ENCODE measurements around the gene MRPL48.
A peak's percentile ranks its signal among the peaks of the same experiment; 100 is the strongest.

Gene MRPL48

GRCh38 chr11:73818846-73819245 lies 31.2 kb downstream of the MRPL48 start:
- H3K4me3 Mint-ChIP-seq = no peak overlapping the region
- peaks cover 0 to 9% of the 10 kb centered on the region in 2 donors for H3K4me1 Mint-ChIP-seq (ENCODE audit: low read depth in 2 of 2)
- DNase-seq (no peak), ATAC-seq (replicated peaks) (no peak)
- H3K27me3 Mint-ChIP-seq = no peaks in the 10 kb centered on the region
- peaks cover 3% of the 10 kb centered on the region for H3K36me3 Mint-ChIP-seq (ENCODE audit: insufficient read depth)
- peak overlapping the region in 1 of 2 donors; percentile 15 for H3K27ac Mint-ChIP-seq
- H3K9me3 Mint-ChIP-seq = no peaks in the 10 kb centered on the region

- Mint-ChIP-seq H3K4me1 (ENCODE audit: low read depth in 2 of 2) (no peaks in the 10 kb centered on the region), H3K27me3 (no peaks in the 10 kb centered on the region), H3K4me3 (no peak overlapping the region), H3K27ac (peak overlapping the region; percentile 38 to 52), H3K36me3 (ENCODE audit: insufficient read depth) (peaks cover 44% of the 10 kb centered on the region), H3K9me3 (no peaks in the 10 kb centered on the region)
- ATAC-seq (replicated peaks) = no peak
- DNase-seq = no peak
Measured at GRCh38 chr11:73830261-73830660, 42.6 kb downstream of the MRPL48 start.

DNA sequence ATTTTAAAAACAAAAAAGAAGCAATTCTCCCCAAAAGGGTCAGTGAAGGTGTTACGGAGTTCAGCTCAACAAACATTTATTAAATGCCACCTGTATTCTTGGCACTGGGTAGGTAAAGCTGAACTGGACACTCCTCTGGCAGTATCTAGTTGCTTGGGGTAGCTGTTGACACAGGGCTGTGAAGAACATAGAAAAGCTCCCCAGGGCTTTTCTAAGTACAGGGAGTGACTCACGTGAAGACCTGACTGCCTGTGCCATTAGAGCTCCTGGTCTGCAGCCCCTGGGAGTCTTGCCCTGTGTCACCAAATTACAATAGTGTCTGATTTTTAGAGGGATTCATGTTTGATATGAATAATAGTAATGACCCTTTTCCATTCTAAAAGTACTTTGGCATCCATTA lies 45.4 kb downstream of the MRPL48 start:
- Mint-ChIP-seq H3K36me3 (ENCODE audit: insufficient read depth) (peaks cover 29% of the 10 kb centered on the region), H3K9me3 (no peaks in the 10 kb centered on the region), H3K27me3 (no peaks in the 10 kb centered on the region), H3K4me3 (no peak overlapping the region), H3K4me1 (ENCODE audit: low read depth in 2 of 2) (no peaks in the 10 kb centered on the region), H3K27ac (no peak overlapping the region)
- no peak for DNase-seq
- ATAC-seq (replicated peaks) = no peak

GRCh38 chr11:73838443-73839122 lies 50.9 kb downstream of the MRPL48 start:
- DNase-seq (no peak), ATAC-seq (replicated peaks) (no peak)
- Mint-ChIP-seq H3K4me3 (no peak overlapping the region), H3K27ac (peak overlapping the region in 1 of 2 donors; percentile 29), H3K9me3 (no peaks in the 10 kb centered on the region), H3K27me3 (no peaks in the 10 kb centered on the region), H3K36me3 (ENCODE audit: insufficient read depth) (peaks cover 20% of the 10 kb centered on the region), H3K4me1 (ENCODE audit: low read depth in 2 of 2) (peaks cover 0 to 3% of the 10 kb centered on the region in 2 donors)

GRCh38 chr11:73839123-73839457 lies 51.4 kb downstream of the MRPL48 start:
- Mint-ChIP-seq H3K27ac (no peak overlapping the region), H3K4me1 (ENCODE audit: low read depth in 2 of 2) (peaks cover 0 to 3% of the 10 kb centered on the region in 2 donors), H3K9me3 (no peaks in the 10 kb centered on the region), H3K4me3 (no peak overlapping the region), H3K36me3 (ENCODE audit: insufficient read depth) (peaks cover 25% of the 10 kb centered on the region), H3K27me3 (no peaks in the 10 kb centered on the region)
- DNase-seq = no peak
- no peak for ATAC-seq (replicated peaks)

DNA sequence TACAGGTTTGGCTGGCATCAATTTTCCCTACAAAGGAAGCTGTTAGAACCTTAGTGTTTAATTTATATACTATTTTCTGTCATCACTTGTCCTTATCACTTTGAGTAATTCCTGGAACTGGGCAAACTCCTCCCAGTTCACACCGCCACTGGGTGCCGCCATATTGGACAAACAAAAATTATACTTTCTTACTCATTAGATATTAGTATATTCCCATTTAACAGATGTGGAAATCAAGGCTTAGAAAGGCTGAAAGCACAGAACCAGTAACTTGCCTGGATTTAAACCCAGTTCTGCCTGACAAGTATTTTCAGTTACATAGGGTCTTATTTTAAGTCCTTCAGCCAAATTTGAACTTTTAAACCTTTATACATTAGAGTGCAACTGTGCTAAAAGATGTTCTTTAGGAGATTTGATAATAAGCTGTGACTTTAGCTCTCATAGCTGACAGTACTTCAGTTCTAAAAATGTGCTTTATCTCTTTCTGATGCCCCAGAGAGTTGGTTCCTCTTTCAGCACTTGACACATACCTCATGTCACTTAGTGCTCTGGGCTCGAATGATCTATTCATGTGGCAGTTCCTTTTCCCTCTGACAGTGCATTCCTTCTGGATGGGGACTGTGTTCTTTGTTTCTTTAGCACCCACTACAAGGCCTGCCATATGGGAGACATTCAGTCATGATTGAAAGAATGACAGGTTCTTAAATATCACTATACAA lies 63.5 kb downstream of the MRPL48 start:
- DNase-seq = no peak
- peaks cover 21% of the 10 kb centered on the region for H3K36me3 Mint-ChIP-seq (ENCODE audit: insufficient read depth)
- H3K4me3 Mint-ChIP-seq = no peak overlapping the region
- no peak for ATAC-seq (replicated peaks)
- H3K27ac Mint-ChIP-seq = no peak overlapping the region
- H3K27me3 Mint-ChIP-seq = no peaks in the 10 kb centered on the region
- no peaks in the 10 kb centered on the region for H3K9me3 Mint-ChIP-seq
- no peaks in the 10 kb centered on the region for H3K4me1 Mint-ChIP-seq (ENCODE audit: low read depth in 2 of 2)

DNA sequence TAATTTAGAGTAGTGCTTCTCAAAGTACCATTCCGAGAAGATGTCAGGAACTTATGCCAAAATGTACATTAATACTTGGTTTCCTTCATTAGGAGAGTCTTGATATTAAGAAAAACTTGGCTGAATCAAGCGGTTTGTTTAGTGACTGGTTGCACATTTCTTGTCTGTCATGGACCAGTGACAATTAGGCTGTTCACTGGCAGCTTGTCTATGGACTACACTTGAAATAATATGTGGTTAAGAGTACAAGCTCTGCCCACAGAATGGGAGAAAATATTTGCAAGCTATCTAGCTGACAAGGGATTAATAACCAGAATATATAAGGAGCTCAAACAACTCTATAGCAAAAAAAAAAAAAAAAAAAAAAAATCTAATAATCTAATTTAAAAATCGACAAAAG lies 64.4 kb downstream of the MRPL48 start:
- Mint-ChIP-seq H3K4me1 (ENCODE audit: low read depth in 2 of 2) (no peaks in the 10 kb centered on the region), H3K27me3 (no peaks in the 10 kb centered on the region), H3K27ac (no peak overlapping the region), H3K9me3 (no peaks in the 10 kb centered on the region), H3K4me3 (no peak overlapping the region), H3K36me3 (ENCODE audit: insufficient read depth) (peaks cover 16% of the 10 kb centered on the region)
- DNase-seq (no peak), ATAC-seq (replicated peaks) (no peak)

DNA sequence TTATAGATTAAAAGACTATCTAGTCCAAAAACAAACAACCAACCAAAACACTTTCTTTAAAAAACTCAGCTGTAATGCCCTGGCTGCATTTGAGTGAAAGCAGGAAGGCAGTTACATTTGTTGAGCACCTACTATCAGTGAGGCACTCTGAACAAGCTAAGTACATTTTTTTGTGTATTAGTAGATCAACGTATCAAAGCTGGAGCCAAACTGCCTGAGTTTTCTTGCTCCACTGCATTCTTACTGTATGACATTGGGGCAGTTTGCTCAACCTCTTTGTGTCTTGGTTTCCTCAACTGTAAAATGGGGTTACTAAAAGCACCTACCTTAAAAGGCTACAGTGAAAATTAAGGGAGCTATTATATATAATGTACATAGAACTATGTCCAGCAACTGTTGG lies 67.0 kb downstream of the MRPL48 start:
- Mint-ChIP-seq H3K4me1 (ENCODE audit: low read depth in 2 of 2) (no peaks in the 10 kb centered on the region), H3K27ac (no peak overlapping the region), H3K4me3 (no peak overlapping the region), H3K36me3 (ENCODE audit: insufficient read depth) (peaks cover 11% of the 10 kb centered on the region), H3K27me3 (no peaks in the 10 kb centered on the region), H3K9me3 (no peaks in the 10 kb centered on the region)
- ATAC-seq (replicated peaks) (no peak), DNase-seq (no peak)

GRCh38 chr11:73856031-73856567 lies 68.4 kb downstream of the MRPL48 start:
- no peaks in the 10 kb centered on the region for H3K9me3 Mint-ChIP-seq
- DNase-seq (no peak), ATAC-seq (replicated peaks) (no peak)
- H3K27ac Mint-ChIP-seq = no peak overlapping the region
- no peaks in the 10 kb centered on the region for H3K4me1 Mint-ChIP-seq (ENCODE audit: low read depth in 2 of 2)
- no peaks in the 10 kb centered on the region for H3K27me3 Mint-ChIP-seq
- H3K4me3 Mint-ChIP-seq = no peak overlapping the region
- peaks cover 8% of the 10 kb centered on the region for H3K36me3 Mint-ChIP-seq (ENCODE audit: insufficient read depth)

- Mint-ChIP-seq H3K4me3 (no peak overlapping the region), H3K27ac (no peak overlapping the region), H3K4me1 (ENCODE audit: low read depth in 2 of 2) (no peaks in the 10 kb centered on the region), H3K27me3 (no peaks in the 10 kb centered on the region), H3K9me3 (no peaks in the 10 kb centered on the region), H3K36me3 (ENCODE audit: insufficient read depth) (peaks cover 9% of the 10 kb centered on the region)
- ATAC-seq (replicated peaks) (no peak), DNase-seq (no peak)
Measured at GRCh38 chr11:73859671-73860070, 72.0 kb downstream of the MRPL48 start.

DNA sequence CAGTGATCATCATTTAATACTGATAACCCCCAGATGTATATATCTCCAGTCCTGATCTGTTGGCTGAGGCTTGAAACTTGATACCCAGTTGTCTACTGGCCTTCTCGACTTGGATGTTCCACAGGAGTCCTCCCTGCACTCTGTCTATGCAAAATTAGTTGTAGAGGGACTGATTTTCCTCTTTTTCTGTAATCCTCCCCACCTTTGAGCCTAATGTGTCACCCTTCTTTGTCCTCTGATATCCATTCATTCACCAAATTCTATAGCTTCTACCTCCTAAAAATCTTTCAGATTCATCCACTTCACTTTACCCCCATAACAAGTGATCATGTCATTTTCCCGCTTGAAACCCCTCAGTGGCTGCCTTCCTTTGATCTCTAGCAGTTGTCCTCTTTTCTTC lies 72.5 kb downstream of the MRPL48 start:
- Mint-ChIP-seq H3K4me3 (no peak overlapping the region), H3K27me3 (no peaks in the 10 kb centered on the region), H3K36me3 (ENCODE audit: insufficient read depth) (peaks cover 13% of the 10 kb centered on the region), H3K4me1 (ENCODE audit: low read depth in 2 of 2) (no peaks in the 10 kb centered on the region), H3K27ac (no peak overlapping the region), H3K9me3 (no peaks in the 10 kb centered on the region)
- DNase-seq (no peak), ATAC-seq (replicated peaks) (no peak)

DNA sequence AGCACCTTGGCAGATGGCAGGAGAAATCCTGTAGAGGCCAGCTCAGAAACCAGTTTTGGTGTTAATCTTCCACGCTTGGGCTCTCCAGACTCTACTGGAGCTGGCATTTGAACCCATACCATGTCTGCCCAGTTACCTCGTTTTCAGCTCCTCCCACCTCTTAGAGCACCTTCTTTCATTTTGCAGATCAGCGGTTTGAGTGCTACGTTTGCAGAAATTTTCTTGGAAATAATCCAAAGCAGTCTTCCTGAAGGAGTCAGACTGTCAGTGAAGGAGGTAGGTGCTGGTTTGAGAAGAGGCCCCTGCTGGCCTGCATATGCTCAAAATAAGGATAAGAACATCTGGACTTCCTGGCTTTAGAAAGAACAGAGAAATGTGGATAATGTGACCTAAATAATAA lies 75.3 kb downstream of the MRPL48 start:
- Mint-ChIP-seq H3K27me3 (no peaks in the 10 kb centered on the region), H3K27ac (no peak overlapping the region), H3K9me3 (no peaks in the 10 kb centered on the region), H3K36me3 (ENCODE audit: insufficient read depth) (peaks cover 22% of the 10 kb centered on the region), H3K4me1 (ENCODE audit: low read depth in 2 of 2) (no peaks in the 10 kb centered on the region), H3K4me3 (no peak overlapping the region)
- no peak for DNase-seq
- no peak for ATAC-seq (replicated peaks)

- H3K4me3 Mint-ChIP-seq = no peak overlapping the region
- H3K27ac Mint-ChIP-seq = no peak overlapping the region
Measured at GRCh38 chr11:73866095-73866579, 78.5 kb downstream of the MRPL48 start.

GRCh38 chr11:73866586-73866996 lies 78.9 kb downstream of the MRPL48 start:
- no peak overlapping the region for H3K4me3 Mint-ChIP-seq
- H3K9me3 Mint-ChIP-seq = no peaks in the 10 kb centered on the region
- ATAC-seq (replicated peaks) = no peak
- no peak overlapping the region for H3K27ac Mint-ChIP-seq
- H3K4me1 Mint-ChIP-seq (ENCODE audit: low read depth in 2 of 2) = no peaks in the 10 kb centered on the region
- no peak for DNase-seq
- H3K36me3 Mint-ChIP-seq (ENCODE audit: insufficient read depth) = peaks cover 29% of the 10 kb centered on the region
- no peaks in the 10 kb centered on the region for H3K27me3 Mint-ChIP-seq

More at GRCh38 chr11:73866095-73866579, 78.5 kb downstream of the MRPL48 start:
- Mint-ChIP-seq H3K4me1 (ENCODE audit: low read depth in 2 of 2) (no peaks in the 10 kb centered on the region), H3K9me3 (no peaks in the 10 kb centered on the region), H3K27me3 (no peaks in the 10 kb centered on the region), H3K36me3 (ENCODE audit: insufficient read depth) (peaks cover 25% of the 10 kb centered on the region)
- ATAC-seq (replicated peaks) (no peak), DNase-seq (no peak)

Measured in effector memory CD8-positive, alpha-beta T cell (primary cell).